ENCODE data around the gene SSBP4. TPM values are rescaled to one million over a fixed set of nuclear protein-coding genes. Genes with fewer than 3 reads are reported as not detected.
"Not testable (repeated sequence)": the region's sequence is repeated elsewhere in the genome, so short reads cannot be mapped to it uniquely, and the experiment has no call there.

Gene SSBP4
- total RNA-seq, 2 donors from 2014 or later = 71.5 to 120 TPM

DNA sequence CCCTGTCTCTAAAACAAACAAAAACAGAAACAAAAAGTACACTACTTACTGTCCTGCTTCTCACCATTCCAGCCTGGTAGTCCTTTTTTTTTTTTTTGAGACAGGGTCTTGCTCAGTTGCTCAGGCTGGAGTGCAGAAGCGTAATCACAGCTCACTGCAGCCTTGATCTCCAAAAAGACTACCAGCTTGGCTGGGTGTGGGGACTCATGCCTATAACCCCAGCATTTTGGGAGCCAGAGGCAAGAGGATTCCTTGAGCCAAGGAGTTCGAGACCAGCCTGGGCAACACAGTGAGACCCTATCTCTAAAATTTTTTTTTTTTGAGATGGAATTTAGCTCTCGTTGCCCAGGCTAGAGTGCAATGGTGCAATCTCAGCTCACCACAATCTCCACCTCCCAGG is 38.4 kb upstream of the SSBP4 start:
- no peaks in the 10 kb centered on the region for H3K27me3 ChIP-seq (replicated peaks; ENCODE audit: insufficient read depth)
- intact Hi-C loops (cut with DNase I) = no loop called here
- peaks cover 6% of the 10 kb centered on the region for H3K4me1 ChIP-seq (replicated peaks)
- TF ChIP-seq POLR2A (IDR thresholded peaks at IDR 0.05) (no peak), POLR2AphosphoS5 (IDR thresholded peaks at IDR 0.05) (no peak)
- TF ChIP-seq, protein P1, sequence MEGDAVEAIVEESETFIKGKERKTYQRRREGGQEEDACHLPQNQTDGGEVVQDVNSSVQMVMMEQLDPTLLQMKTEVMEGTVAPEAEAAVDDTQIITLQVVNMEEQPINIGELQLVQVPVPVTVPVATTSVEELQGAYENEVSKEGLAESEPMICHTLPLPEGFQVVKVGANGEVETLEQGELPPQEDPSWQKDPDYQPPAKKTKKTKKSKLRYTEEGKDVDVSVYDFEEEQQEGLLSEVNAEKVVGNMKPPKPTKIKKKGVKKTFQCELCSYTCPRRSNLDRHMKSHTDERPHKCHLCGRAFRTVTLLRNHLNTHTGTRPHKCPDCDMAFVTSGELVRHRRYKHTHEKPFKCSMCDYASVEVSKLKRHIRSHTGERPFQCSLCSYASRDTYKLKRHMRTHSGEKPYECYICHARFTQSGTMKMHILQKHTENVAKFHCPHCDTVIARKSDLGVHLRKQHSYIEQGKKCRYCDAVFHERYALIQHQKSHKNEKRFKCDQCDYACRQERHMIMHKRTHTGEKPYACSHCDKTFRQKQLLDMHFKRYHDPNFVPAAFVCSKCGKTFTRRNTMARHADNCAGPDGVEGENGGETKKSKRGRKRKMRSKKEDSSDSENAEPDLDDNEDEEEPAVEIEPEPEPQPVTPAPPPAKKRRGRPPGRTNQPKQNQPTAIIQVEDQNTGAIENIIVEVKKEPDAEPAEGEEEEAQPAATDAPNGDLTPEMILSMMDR (IDR thresholded peaks at IDR 0.05) = no peak
- peak overlapping the region; percentile 83 to 86 for H3K27ac ChIP-seq
- WGBS = 74% methylated on average over 3 of the region's 3 CpGs
- no peak overlapping the region for H3K4me3 ChIP-seq
- no peaks in the 10 kb centered on the region for H3K9me3 ChIP-seq
- no peaks in the 10 kb centered on the region for H3K36me3 ChIP-seq
- no peak for DNase-seq (ENCODE audit: low spot score)

DNA sequence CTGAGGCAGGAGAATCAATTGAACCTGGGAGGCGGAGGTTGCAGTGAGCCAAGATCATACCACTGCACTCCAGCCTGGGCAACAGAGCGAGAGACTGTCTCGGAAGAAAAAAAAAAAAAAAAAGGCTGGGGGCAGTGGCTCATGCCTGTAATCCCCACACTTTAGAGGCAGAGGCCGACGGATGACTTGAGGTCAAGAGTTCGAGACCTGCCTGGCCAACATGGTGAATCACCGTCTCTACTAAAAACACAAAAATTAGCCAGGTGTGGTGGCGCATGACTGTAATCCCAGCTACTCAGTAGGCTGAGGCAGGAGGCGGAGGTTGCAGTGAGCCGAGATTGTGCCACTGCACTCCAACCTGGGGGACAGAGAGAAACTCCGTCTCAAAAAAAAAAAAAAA is 35.6 kb upstream of the SSBP4 start:
- H3K36me3 ChIP-seq; intact Hi-C loops (cut with DNase I); H3K4me3 ChIP-seq; H3K27ac ChIP-seq; DNase-seq (ENCODE audit: low spot score); H3K4me1 ChIP-seq (replicated peaks); H3K9me3 ChIP-seq; H3K27me3 ChIP-seq (replicated peaks; ENCODE audit: insufficient read depth): not testable (repeated sequence)
- 94% methylated on average over 11 of the region's 11 CpGs for WGBS

DNA sequence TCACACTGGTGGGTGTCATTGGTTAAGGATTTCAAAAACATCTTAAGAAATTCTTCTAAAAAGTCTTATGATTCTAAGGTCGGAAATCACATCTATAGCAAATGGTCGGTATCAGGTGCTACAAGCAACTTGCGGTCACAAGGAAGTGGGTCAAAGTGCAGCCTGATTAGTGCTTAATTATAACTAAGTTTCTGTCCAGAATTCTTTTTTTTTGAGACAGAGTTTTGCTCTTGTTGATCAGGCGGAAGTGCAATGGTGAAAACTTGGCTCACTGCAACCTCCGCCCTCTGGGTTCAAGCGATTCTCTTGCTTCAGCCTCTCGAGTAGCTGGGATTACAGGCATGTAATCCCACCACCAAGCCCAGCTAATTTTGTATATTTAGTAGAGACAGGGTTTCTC is 34.4 kb upstream of the SSBP4 start:
- Histone ChIP-seq H3K9me3 (no peaks in the 10 kb centered on the region), H3K27me3 (replicated peaks; ENCODE audit: insufficient read depth) (no peaks in the 10 kb centered on the region), H3K36me3 (no peaks in the 10 kb centered on the region), H3K27ac (no peak overlapping the region), H3K4me1 (replicated peaks) (peaks cover 6% of the 10 kb centered on the region), H3K4me3 (no peak overlapping the region)
- WGBS = 94% methylated on average over 7 of the region's 7 CpGs
- no peak for DNase-seq (ENCODE audit: low spot score)
- intact Hi-C loops (cut with DNase I) = no loop called here
- TF ChIP-seq, protein P1 (IDR thresholded peaks at IDR 0.05) = no peak
- TF ChIP-seq POLR2AphosphoS5 (IDR thresholded peaks at IDR 0.05) (no peak), POLR2A (IDR thresholded peaks at IDR 0.05) (no peak)

DNA sequence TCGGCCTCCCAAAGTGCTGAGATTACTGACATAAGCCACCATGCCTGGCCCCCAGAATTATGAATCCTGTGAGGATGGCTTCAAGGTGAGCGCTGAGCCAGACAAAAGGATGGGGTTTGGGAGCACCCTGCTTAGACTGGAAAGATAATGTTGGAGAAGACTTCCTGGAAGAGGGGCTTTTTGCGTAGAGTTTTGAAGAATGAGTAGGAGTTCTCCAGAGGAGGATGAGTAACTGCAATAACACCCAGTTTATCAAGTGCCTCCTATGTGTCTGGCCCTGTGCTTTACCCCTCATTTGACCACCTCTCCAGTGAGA is 33.9 kb upstream of the SSBP4 start:
- intact Hi-C loops (cut with DNase I) = no loop called here

DNA sequence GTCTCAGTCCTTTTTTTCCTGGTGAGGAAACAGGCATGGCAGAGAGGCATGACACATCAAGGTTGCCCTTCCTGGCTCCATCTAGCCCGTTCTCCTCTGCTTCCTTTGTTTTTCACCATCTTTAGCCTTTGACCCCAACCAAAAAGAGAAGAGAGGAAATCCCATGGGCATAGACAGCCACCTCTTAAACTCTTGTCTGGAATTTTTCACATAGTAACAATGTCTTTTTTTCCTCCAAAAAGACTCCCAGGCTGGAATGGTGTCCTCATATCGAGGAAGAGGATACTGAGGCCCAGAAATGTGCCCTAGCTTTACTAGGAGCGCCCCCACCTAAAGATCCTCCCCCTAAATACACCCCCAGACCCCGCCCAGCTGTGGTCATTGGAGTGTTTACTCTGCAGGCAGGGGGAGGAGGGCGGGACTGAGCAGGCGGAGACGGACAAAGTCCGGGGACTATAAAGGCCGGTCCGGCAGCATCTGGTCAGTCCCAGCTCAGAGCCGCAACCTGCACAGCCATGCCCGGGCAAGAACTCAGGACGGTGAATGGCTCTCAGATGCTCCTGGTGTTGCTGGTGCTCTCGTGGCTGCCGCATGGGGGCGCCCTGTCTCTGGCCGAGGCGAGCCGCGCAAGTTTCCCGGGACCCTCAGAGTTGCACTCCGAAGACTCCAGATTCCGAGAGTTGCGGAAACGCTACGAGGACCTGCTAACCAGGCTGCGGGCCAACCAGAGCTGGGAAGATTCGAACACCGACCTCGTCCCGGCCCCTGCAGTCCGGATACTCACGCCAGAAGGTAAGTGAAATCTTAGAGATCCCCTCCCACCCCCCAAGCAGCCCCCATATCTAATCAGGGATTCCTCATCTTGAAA is 33.3 kb upstream of the SSBP4 start, which contains the start of gene GDF15:
GDF15 (plus strand) TSS at position 484 of the 868 bp plus-strand sequence; CDS start at position 516, 32 bp downstream.
- no peaks in the 10 kb centered on the region for H3K27me3 ChIP-seq (replicated peaks; ENCODE audit: insufficient read depth)
- H3K36me3 ChIP-seq = no peaks in the 10 kb centered on the region
- TF ChIP-seq POLR2AphosphoS5 (IDR thresholded peaks at IDR 0.05) (peak; percentile 83), POLR2A (IDR thresholded peaks at IDR 0.05) (peak; percentile 80)
- TF ChIP-seq, protein P1 (IDR thresholded peaks at IDR 0.05) = peak; percentile 17 to 80 (median 60)
- WGBS = 38% methylated on average over 29 of the region's 33 CpGs
- peak; percentile 85 for DNase-seq (ENCODE audit: low spot score)
- peaks cover 4% of the 10 kb centered on the region for H3K4me1 ChIP-seq (replicated peaks)
- no peaks in the 10 kb centered on the region for H3K9me3 ChIP-seq
- intact Hi-C loops (cut with DNase I) = no loop called here
- peak within 1 kb of the TSS; percentile 19 to 32 for H3K4me3 ChIP-seq
- H3K27ac ChIP-seq = peak within 1 kb of the TSS; percentile 72 to 79

More for the DNA sequence above, 33.9 kb upstream of the SSBP4 start:
- 73% methylated on average over 3 of the region's 3 CpGs for WGBS
- Histone ChIP-seq H3K27me3 (replicated peaks; ENCODE audit: insufficient read depth) (no peaks in the 10 kb centered on the region), H3K4me1 (replicated peaks) (peaks cover 6% of the 10 kb centered on the region), H3K36me3 (no peaks in the 10 kb centered on the region), H3K9me3 (no peaks in the 10 kb centered on the region), H3K4me3 (no peak overlapping the region), H3K27ac (peak overlapping the region; percentile 72 to 79)
- DNase-seq (ENCODE audit: low spot score) = no peak
- TF ChIP-seq, protein P1 (IDR thresholded peaks at IDR 0.05) = no peak
- TF ChIP-seq POLR2AphosphoS5 (IDR thresholded peaks at IDR 0.05) (no peak), POLR2A (IDR thresholded peaks at IDR 0.05) (no peak)
